C4-2B (cell line): Measurements from ENCODE around the gene SDHAF2.

Experiments used
- CTCF ChIP-seq: fragments of 450-650 bp; conservative IDR thresholded peaks from 2 replicates; pipeline ENCODE4 v1.5.1; 2017; ENCODE audit warnings: mild to moderate bottlenecking
- ZFX ChIP-seq: fragments of 450-650 bp; IDR thresholded peaks from 2 replicates; pipeline ENCODE4 v1.6.1; 2017

GRCh38 chr11:61422226-61422625 lies 7.7 kb upstream of the SDHAF2 start:
- no peak for TF ChIP-seq CTCF
- TF ChIP-seq ZFX: no peak
